Measurements from ENCODE around the gene MBTPS1. TPM values are rescaled to one million over a fixed set of nuclear protein-coding genes. Genes with fewer than 3 reads are reported as not detected.

The MBTPS1 gene
- polyA plus RNA-seq, 2 donors = 23.1 to 25.6 TPM

DNA sequence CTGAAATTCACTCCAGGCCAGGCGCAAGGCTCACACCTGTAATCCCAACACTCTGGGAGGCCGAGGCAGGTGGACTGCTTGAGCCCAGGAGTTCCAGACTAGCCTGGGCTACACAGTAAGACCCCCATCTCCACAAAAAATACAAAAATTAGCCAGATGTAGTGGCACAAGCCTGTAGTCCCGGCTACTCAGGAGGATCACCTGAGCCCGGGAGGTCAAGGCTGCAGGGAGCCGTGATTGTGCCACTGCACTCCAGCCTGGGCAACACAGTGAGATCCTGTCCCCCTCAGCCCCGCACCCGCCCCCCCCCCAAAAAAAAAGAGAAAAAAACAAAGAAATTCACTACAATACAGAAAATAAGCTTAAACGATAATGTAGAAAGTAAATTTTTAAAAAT is 31.5 kb downstream of the MBTPS1 start:
- Histone ChIP-seq H3K4me1 (ENCODE audit: control insufficient read depth in 2 of 2, insufficient read depth in 2 of 2, low read length in 1 of 2) (peaks cover 0 to 2% of the 10 kb centered on the region in 2 donors), H3K9me3 (ENCODE audit: control insufficient read depth in 2 of 2, insufficient read depth in 1 of 2, low read depth in 1 of 2, low read length in 1 of 2) (no peaks in the 10 kb centered on the region), H3K36me3 (ENCODE audit: control insufficient read depth in 2 of 2, insufficient read depth in 2 of 2, low read length in 1 of 2) (peaks cover 13 to 46% of the 10 kb centered on the region in 2 donors), H3K4me3 (ENCODE audit: low read depth in 1 of 2, low read length in 2 of 2) (no peak overlapping the region), H3K27ac (ENCODE audit: low read depth in 2 of 2, low read length in 1 of 2) (no peak overlapping the region), H3K27me3 (ENCODE audit: control insufficient read depth in 1 of 2, insufficient read depth in 2 of 2, low read length in 2 of 2) (no peaks in the 10 kb centered on the region)
- 81 to 90% methylated on average over 8 of the region's 8 CpGs for whole genome bisulfite sequencing, 2 donors

DNA sequence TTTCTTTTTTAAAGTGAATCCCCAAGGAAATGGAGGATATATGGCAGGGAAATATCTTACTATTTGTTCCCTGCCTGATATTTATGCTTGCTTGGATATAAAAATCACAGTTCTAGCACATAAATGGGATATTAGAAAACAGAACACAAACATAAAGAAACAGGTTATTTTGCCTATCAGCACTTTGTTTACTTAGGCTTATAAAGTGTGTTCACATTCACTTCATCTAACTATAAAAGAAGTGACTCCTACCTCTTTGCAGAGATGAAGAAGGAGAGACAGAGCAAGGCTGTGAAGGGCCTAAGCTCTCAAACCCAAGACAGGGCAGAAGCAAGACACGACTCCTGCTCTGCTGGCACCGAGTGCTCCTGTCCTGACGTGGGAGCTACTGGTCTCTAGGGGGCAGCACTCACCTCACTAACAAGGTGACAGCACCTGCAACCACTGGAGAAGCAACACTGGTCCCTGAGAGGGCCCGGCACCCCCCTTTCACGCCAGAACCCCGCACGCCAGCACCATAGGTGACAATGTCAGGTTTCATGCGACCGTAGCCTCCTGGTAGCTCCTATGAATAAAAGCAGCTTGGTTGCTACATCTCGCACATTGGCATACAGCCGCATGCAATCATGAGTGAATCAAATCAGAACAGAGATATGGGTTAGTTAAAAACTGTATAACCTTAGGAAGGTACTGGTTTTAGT is 32.0 kb downstream of the MBTPS1 start:
- H3K9me3 ChIP-seq (ENCODE audit: control insufficient read depth in 2 of 2, insufficient read depth in 1 of 2, low read depth in 1 of 2, low read length in 1 of 2) = no peaks in the 10 kb centered on the region
- 45 to 51% methylated on average over 11 of the region's 11 CpGs for WGBS, 2 donors
- no peaks in the 10 kb centered on the region for H3K27me3 ChIP-seq (ENCODE audit: control insufficient read depth in 1 of 2, insufficient read depth in 2 of 2, low read length in 2 of 2)
- H3K4me3 ChIP-seq (ENCODE audit: low read depth in 1 of 2, low read length in 2 of 2) = no peak overlapping the region
- H3K36me3 ChIP-seq (ENCODE audit: control insufficient read depth in 2 of 2, insufficient read depth in 2 of 2, low read length in 1 of 2) = peaks cover 14 to 45% of the 10 kb centered on the region in 2 donors
- H3K4me1 ChIP-seq (ENCODE audit: control insufficient read depth in 2 of 2, insufficient read depth in 2 of 2, low read length in 1 of 2) = peaks cover 0 to 2% of the 10 kb centered on the region in 2 donors
- no peak overlapping the region for H3K27ac ChIP-seq (ENCODE audit: low read depth in 2 of 2, low read length in 1 of 2)

DNA sequence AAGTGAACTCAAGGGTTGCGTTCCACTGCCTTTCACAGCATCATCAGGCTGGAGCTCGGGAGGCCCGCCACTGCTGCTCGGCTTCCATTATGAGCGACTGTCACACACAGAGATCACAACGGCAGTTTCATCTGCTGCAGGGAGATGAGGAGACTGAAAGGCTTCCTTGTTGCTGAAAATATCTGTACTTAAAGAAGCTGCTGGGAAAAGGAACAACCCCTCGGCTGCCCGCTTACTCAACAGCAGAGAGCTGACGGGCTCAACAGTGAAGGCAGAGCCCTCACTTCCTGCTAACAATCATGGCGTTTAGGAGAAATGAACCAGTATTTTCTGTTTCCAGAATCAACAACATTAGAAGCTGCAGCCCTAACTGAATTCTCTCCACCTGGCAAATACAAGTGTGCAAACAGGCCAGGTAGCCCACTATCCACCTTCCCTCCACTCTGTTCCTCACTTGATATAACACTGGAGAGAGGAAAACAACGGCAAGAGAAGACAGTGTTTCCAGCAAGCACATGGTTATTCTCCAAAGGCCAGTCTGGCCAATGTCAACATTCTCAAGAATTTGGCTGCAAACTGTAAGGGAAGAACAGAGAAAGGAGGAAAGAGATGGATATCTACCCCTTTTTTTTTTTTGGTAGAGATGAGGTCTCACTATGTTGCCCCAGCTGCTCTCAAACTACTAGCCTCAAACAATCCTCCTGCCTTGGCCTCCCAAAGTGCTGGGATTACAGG is 33.7 kb downstream of the MBTPS1 start:
- H3K27me3 ChIP-seq (ENCODE audit: control insufficient read depth in 1 of 2, insufficient read depth in 2 of 2, low read length in 2 of 2) = no peaks in the 10 kb centered on the region
- peaks cover 14 to 42% of the 10 kb centered on the region in 2 donors for H3K36me3 ChIP-seq (ENCODE audit: control insufficient read depth in 2 of 2, insufficient read depth in 2 of 2, low read length in 1 of 2)
- no peak overlapping the region for H3K27ac ChIP-seq (ENCODE audit: low read depth in 2 of 2, low read length in 1 of 2)
- no peak overlapping the region for H3K4me3 ChIP-seq (ENCODE audit: low read depth in 1 of 2, low read length in 2 of 2)
- H3K4me1 ChIP-seq (ENCODE audit: control insufficient read depth in 2 of 2, insufficient read depth in 2 of 2, low read length in 1 of 2) = peaks cover 0 to 2% of the 10 kb centered on the region in 2 donors
- 84 to 85% methylated on average over 11 of the region's 11 CpGs for WGBS, 2 donors
- no peaks in the 10 kb centered on the region for H3K9me3 ChIP-seq (ENCODE audit: control insufficient read depth in 2 of 2, insufficient read depth in 1 of 2, low read depth in 1 of 2, low read length in 1 of 2)

DNA sequence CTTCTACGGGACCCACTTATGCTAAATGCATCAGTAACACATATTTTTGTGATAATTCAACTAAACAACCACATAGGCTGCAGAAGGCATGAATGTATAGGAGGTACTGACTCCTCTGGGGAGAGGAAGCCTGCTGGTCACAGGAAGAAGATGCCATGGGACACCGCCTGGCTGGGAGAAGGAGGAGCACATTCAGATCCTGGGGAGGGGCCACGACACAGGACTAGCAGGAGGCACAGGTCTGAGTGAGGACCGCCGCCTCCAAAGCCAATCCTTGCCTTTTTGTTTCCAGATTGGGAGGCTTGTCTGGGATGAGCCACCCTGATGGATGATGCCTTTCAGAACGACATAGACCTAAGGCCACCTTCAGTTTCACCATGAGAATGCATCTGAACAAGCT is 34.6 kb downstream of the MBTPS1 start:
- H3K36me3 ChIP-seq (ENCODE audit: control insufficient read depth in 2 of 2, insufficient read depth in 2 of 2, low read length in 1 of 2) = peaks cover 14 to 42% of the 10 kb centered on the region in 2 donors
- peaks cover 0 to 2% of the 10 kb centered on the region in 2 donors for H3K4me1 ChIP-seq (ENCODE audit: control insufficient read depth in 2 of 2, insufficient read depth in 2 of 2, low read length in 1 of 2)
- H3K9me3 ChIP-seq (ENCODE audit: control insufficient read depth in 2 of 2, insufficient read depth in 1 of 2, low read depth in 1 of 2, low read length in 1 of 2) = no peaks in the 10 kb centered on the region
- no peak overlapping the region for H3K4me3 ChIP-seq (ENCODE audit: low read depth in 1 of 2, low read length in 2 of 2)
- H3K27ac ChIP-seq (ENCODE audit: low read depth in 2 of 2, low read length in 1 of 2) = no peak overlapping the region
- 85 to 89% methylated on average over 6 of the region's 6 CpGs for WGBS, 2 donors
- H3K27me3 ChIP-seq (ENCODE audit: control insufficient read depth in 1 of 2, insufficient read depth in 2 of 2, low read length in 2 of 2) = no peaks in the 10 kb centered on the region

DNA sequence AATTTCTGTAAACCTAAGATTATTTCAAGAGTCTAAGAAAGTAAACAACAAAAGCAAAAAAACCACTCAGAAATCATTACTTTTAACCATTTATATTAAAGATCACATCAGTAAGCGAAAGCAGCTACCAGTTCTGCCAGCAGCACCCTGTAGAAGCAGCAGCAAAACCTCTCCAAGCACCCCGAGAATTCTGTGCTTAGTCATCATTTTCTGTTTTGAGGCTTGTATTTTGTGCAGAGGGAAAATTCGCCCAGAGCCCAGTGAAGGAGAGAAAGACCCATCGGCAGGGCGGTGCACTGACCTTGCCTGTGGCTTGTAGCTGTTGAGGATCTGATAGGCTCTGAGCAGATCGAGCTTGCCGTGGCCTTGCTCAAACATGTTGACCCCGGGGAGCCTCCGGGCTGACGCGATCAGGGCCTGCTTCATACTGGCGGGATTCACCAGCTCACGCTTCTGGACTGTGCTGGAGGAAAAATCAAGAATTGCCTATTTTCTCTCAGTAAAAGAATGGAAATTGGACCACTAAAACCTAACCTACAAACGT is 35.2 kb downstream of the MBTPS1 start:
- no peak overlapping the region for H3K4me3 ChIP-seq (ENCODE audit: low read depth in 1 of 2, low read length in 2 of 2)
- no peaks in the 10 kb centered on the region for H3K9me3 ChIP-seq (ENCODE audit: control insufficient read depth in 2 of 2, insufficient read depth in 1 of 2, low read depth in 1 of 2, low read length in 1 of 2)
- H3K27me3 ChIP-seq (ENCODE audit: control insufficient read depth in 1 of 2, insufficient read depth in 2 of 2, low read length in 2 of 2) = no peaks in the 10 kb centered on the region
- H3K36me3 ChIP-seq (ENCODE audit: control insufficient read depth in 2 of 2, insufficient read depth in 2 of 2, low read length in 1 of 2) = peaks cover 14 to 37% of the 10 kb centered on the region in 2 donors
- WGBS, 2 donors = 86 to 87% methylated on average over 14 of the region's 14 CpGs
- H3K4me1 ChIP-seq (ENCODE audit: control insufficient read depth in 2 of 2, insufficient read depth in 2 of 2, low read length in 1 of 2) = peaks cover 0 to 2% of the 10 kb centered on the region in 2 donors
- H3K27ac ChIP-seq (ENCODE audit: low read depth in 2 of 2, low read length in 1 of 2) = no peak overlapping the region

DNA sequence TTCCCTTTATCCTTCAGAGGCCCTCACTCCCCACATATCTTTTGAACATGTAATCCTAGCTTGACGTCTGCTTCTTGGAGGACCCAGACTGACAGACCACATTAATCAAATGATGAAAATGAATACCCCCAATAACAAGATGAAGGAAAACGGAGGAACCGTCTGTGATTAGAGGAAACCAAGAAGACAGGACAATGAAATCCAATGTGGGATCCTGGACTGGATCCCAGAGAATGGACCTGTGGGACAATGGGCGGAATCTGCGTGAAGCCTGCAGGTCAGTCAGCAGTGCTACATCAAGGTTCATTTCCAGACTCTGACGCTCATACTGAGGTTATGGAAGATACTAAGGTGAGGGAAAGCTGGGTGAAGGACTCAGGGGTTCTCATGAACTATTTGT is 35.9 kb downstream of the MBTPS1 start:
- no peak overlapping the region for H3K4me3 ChIP-seq (ENCODE audit: low read depth in 1 of 2, low read length in 2 of 2)
- H3K27ac ChIP-seq (ENCODE audit: low read depth in 2 of 2, low read length in 1 of 2) = no peak overlapping the region
- no peaks in the 10 kb centered on the region for H3K27me3 ChIP-seq (ENCODE audit: control insufficient read depth in 1 of 2, insufficient read depth in 2 of 2, low read length in 2 of 2)
- no peaks in the 10 kb centered on the region for H3K9me3 ChIP-seq (ENCODE audit: control insufficient read depth in 2 of 2, insufficient read depth in 1 of 2, low read depth in 1 of 2, low read length in 1 of 2)
- WGBS, 2 donors = 80 to 82% methylated on average over 6 of the region's 6 CpGs
- peaks cover 8 to 30% of the 10 kb centered on the region in 2 donors for H3K36me3 ChIP-seq (ENCODE audit: control insufficient read depth in 2 of 2, insufficient read depth in 2 of 2, low read length in 1 of 2)
- peaks cover 0 to 2% of the 10 kb centered on the region in 2 donors for H3K4me1 ChIP-seq (ENCODE audit: control insufficient read depth in 2 of 2, insufficient read depth in 2 of 2, low read length in 1 of 2)

DNA sequence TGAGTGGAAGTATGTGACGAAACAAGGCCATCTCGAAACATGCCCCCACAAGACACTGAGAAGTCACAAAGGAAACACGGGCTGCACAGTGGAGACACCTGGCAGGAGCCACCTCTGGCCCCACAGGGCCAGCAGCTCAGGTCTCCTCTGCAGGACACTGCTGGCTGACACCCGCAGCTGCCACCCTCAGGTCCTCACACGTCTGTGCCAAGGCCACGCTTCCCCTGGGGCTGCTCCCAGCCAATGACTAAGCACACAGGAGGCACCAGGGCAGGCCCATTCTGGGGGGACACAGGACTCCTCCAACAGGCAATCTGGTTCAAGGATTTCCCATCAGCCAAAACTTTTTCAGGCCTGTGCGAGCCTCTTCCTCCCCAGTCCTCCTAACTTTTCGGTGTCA is 36.4 kb downstream of the MBTPS1 start:
- peaks cover 0 to 2% of the 10 kb centered on the region in 2 donors for H3K4me1 ChIP-seq (ENCODE audit: control insufficient read depth in 2 of 2, insufficient read depth in 2 of 2, low read length in 1 of 2)
- H3K27me3 ChIP-seq (ENCODE audit: control insufficient read depth in 1 of 2, insufficient read depth in 2 of 2, low read length in 2 of 2) = no peaks in the 10 kb centered on the region
- no peaks in the 10 kb centered on the region for H3K9me3 ChIP-seq (ENCODE audit: control insufficient read depth in 2 of 2, insufficient read depth in 1 of 2, low read depth in 1 of 2, low read length in 1 of 2)
- peaks cover 9 to 31% of the 10 kb centered on the region in 2 donors for H3K36me3 ChIP-seq (ENCODE audit: control insufficient read depth in 2 of 2, insufficient read depth in 2 of 2, low read length in 1 of 2)
- no peak overlapping the region for H3K4me3 ChIP-seq (ENCODE audit: low read depth in 1 of 2, low read length in 2 of 2)
- no peak overlapping the region for H3K27ac ChIP-seq (ENCODE audit: low read depth in 2 of 2, low read length in 1 of 2)
- WGBS, 2 donors = 57 to 79% methylated on average over 8 of the region's 8 CpGs

DNA sequence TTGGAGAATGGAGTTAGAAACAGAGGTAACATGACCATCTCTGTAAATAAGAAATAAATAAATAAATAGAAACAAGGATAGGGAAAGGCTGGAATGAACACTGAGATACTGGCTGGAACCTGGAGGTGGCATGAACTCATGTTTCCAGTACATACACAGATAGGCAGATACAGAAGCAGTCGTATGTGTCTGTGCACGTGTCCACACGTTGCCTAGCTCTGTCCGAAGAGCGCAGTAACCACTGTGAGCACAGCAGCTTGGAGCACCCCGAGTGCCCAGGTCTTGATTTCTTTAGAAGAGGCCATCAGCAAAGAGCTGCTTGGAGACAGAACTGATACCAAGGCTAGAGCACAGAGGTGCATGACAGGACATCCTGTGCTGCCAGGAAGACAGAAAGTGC is 37.1 kb downstream of the MBTPS1 start:
- peaks cover 16 to 37% of the 10 kb centered on the region in 2 donors for H3K36me3 ChIP-seq (ENCODE audit: control insufficient read depth in 2 of 2, insufficient read depth in 2 of 2, low read length in 1 of 2)
- no peak overlapping the region for H3K4me3 ChIP-seq (ENCODE audit: low read depth in 1 of 2, low read length in 2 of 2)
- peaks cover 0 to 2% of the 10 kb centered on the region in 2 donors for H3K4me1 ChIP-seq (ENCODE audit: control insufficient read depth in 2 of 2, insufficient read depth in 2 of 2, low read length in 1 of 2)
- no peak overlapping the region for H3K27ac ChIP-seq (ENCODE audit: low read depth in 2 of 2, low read length in 1 of 2)
- H3K9me3 ChIP-seq (ENCODE audit: control insufficient read depth in 2 of 2, insufficient read depth in 1 of 2, low read depth in 1 of 2, low read length in 1 of 2) = no peaks in the 10 kb centered on the region
- H3K27me3 ChIP-seq (ENCODE audit: control insufficient read depth in 1 of 2, insufficient read depth in 2 of 2, low read length in 2 of 2) = no peaks in the 10 kb centered on the region
- WGBS, 2 donors = 87 to 93% methylated on average over 6 of the region's 6 CpGs

DNA sequence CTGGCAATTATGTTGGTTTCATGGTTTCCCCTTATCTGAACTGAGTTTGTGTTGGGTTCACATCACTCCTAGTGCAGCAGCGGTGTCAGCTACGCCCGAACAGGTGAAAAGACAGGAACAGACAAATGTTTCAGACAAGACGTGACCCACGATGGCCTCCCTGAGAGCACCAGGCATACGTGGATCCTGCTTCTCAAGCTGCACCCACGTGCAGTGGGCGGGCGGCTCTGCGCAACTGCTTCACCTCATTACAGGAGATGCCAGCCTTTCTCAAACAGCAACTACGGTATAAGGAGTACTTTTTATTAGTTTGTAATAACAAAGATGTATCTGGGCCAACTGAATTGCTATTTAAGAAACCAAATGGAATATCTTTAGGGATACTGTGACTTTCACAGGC is 41.4 kb downstream of the MBTPS1 start:
- no peak overlapping the region for H3K27ac ChIP-seq (ENCODE audit: low read depth in 2 of 2, low read length in 1 of 2)
- no peak overlapping the region for H3K4me3 ChIP-seq (ENCODE audit: low read depth in 1 of 2, low read length in 2 of 2)
- WGBS, 2 donors = 91 to 92% methylated on average over 11 of the region's 11 CpGs
- no peaks in the 10 kb centered on the region for H3K27me3 ChIP-seq (ENCODE audit: control insufficient read depth in 1 of 2, insufficient read depth in 2 of 2, low read length in 2 of 2)
- H3K4me1 ChIP-seq (ENCODE audit: control insufficient read depth in 2 of 2, insufficient read depth in 2 of 2, low read length in 1 of 2) = peaks cover 0 to under 1% of the 10 kb centered on the region in 2 donors
- H3K36me3 ChIP-seq (ENCODE audit: control insufficient read depth in 2 of 2, insufficient read depth in 2 of 2, low read length in 1 of 2) = peaks cover 12 to 31% of the 10 kb centered on the region in 2 donors
- H3K9me3 ChIP-seq (ENCODE audit: control insufficient read depth in 2 of 2, insufficient read depth in 1 of 2, low read depth in 1 of 2, low read length in 1 of 2) = no peaks in the 10 kb centered on the region
